H9 (cell line): Measurements from ENCODE around the gene SNED1. TPM values are rescaled to one million over a fixed set of nuclear protein-coding genes. Genes with fewer than 3 reads are reported as not detected.

Experiments used
- DNase-seq: peaks from one replicate; pipeline ENCODE4 v3.0.0-alpha.2; 2017
- H2AFZ ChIP-seq: one replicate; pipeline ENCODE4 v1.6.1; 2013; ENCODE audit warnings: mild to moderate bottlenecking, low read length, control low read depth, moderate library complexity
- H2AK5ac ChIP-seq: 2 replicates; pipeline ENCODE4 v1.6.1; 2013; ENCODE audit warnings: low read length, control low read depth, mixed read lengths; ENCODE audit not compliant: insufficient read length
- H2BK120ac ChIP-seq: one replicate; pipeline ENCODE4 v1.6.1; 2013; ENCODE audit warnings: low read depth, mild to moderate bottlenecking, low read length, control low read depth, inconsistent platforms; ENCODE audit not compliant: poor library complexity, severe bottlenecking
- H2BK12ac ChIP-seq: 2 replicates; pipeline ENCODE4 v1.6.1; 2013; ENCODE audit warnings: low read length, control low read depth, mixed read lengths, low read depth; ENCODE audit not compliant: insufficient read length
- H2BK15ac ChIP-seq: 2 replicates; pipeline ENCODE4 v1.6.1; 2013; ENCODE audit warnings: low read depth, low read length, control low read depth
- H2BK20ac ChIP-seq: one replicate; pipeline ENCODE4 v1.6.1; 2013; ENCODE audit warnings: low read depth, mild to moderate bottlenecking, low read length, control low read depth, inconsistent platforms; ENCODE audit not compliant: poor library complexity, severe bottlenecking
- H2BK5ac ChIP-seq: 2 replicates; pipeline ENCODE4 v1.6.1; 2013; ENCODE audit warnings: low read length, control low read depth, mixed read lengths; ENCODE audit not compliant: insufficient read length
- H3K14ac ChIP-seq: 2 replicates; pipeline ENCODE4 v1.6.1; 2013; ENCODE audit warnings: low read length, control low read depth; ENCODE audit not compliant: insufficient read depth
- H3K18ac ChIP-seq: 2 replicates; pipeline ENCODE4 v1.6.1; 2013; ENCODE audit warnings: low read depth, mild to moderate bottlenecking, mixed read lengths, low read length, control low read depth; ENCODE audit not compliant: insufficient read length
- H3K23ac ChIP-seq: 2 replicates; pipeline ENCODE4 v1.6.1; 2013; ENCODE audit warnings: low read length, control low read depth, mixed read lengths, low read depth; ENCODE audit not compliant: insufficient read length
- H3K23me2 ChIP-seq: 2 replicates; pipeline ENCODE4 v1.6.1; 2013; ENCODE audit warnings: low read depth, mild to moderate bottlenecking, mixed read lengths, low read length, control low read depth; ENCODE audit not compliant: insufficient read length, poor library complexity, severe bottlenecking
- H3K27ac ChIP-seq: 2 replicates; pipeline ENCODE4 v1.5.1; 2013; ENCODE audit warnings: low read length, control low read depth, mixed read lengths, low read depth; ENCODE audit not compliant: insufficient read length
- H3K27me3 ChIP-seq: 2 replicates; pipeline ENCODE4 v1.6.1; 2013; ENCODE audit warnings: low read length, control low read depth, inconsistent platforms; ENCODE audit not compliant: insufficient read depth
- H3K4ac ChIP-seq: 2 replicates; pipeline ENCODE4 v1.6.1; 2013; ENCODE audit warnings: low read depth, mild to moderate bottlenecking, control low read depth, inconsistent platforms, low read length, moderate library complexity
- H3K4me1 ChIP-seq: 2 replicates; pipeline ENCODE4 v1.6.1; 2013; ENCODE audit warnings: low read length, control low read depth, inconsistent platforms; ENCODE audit not compliant: insufficient read depth
- H3K4me2 ChIP-seq: 2 replicates; pipeline ENCODE4 v1.6.1; 2013; ENCODE audit warnings: low read length, control low read depth, mixed read lengths; ENCODE audit not compliant: insufficient read length, insufficient read depth
- H3K56ac ChIP-seq: 2 replicates; pipeline ENCODE4 v1.6.1; 2013; ENCODE audit warnings: low read depth, mild to moderate bottlenecking, mixed read lengths, low read length, control low read depth; ENCODE audit not compliant: insufficient read length
- H3K79me1 ChIP-seq: 2 replicates; pipeline ENCODE4 v1.6.1; 2013; ENCODE audit warnings: low read depth, mild to moderate bottlenecking, moderate library complexity, low read length, control low read depth, inconsistent platforms; ENCODE audit not compliant: insufficient read depth, poor library complexity, severe bottlenecking
- H3K79me2 ChIP-seq: 2 replicates; pipeline ENCODE4 v1.6.1; 2013; ENCODE audit warnings: low read length, control low read depth, inconsistent platforms; ENCODE audit not compliant: insufficient read depth
- H3K9ac ChIP-seq: 2 replicates; pipeline ENCODE4 v1.6.1; 2013; ENCODE audit warnings: low read length, control low read depth, mixed read lengths; ENCODE audit not compliant: insufficient read length; ENCODE audit errors: extremely low read depth
- H3K9me3 ChIP-seq: one replicate; pipeline ENCODE4 v1.6.1; 2013; ENCODE audit warnings: low read depth, low read length, inconsistent platforms; ENCODE audit not compliant: control insufficient read depth
- H3T11ph ChIP-seq: one replicate; pipeline ENCODE4 v1.6.1; 2013; ENCODE audit warnings: mild to moderate bottlenecking, low read length, control low read depth, inconsistent platforms
- H4K20me1 ChIP-seq: one replicate; pipeline ENCODE4 v1.6.1; 2013; ENCODE audit not compliant: control insufficient read depth, insufficient read length, insufficient read depth
- H4K5ac ChIP-seq: 2 replicates; pipeline ENCODE4 v1.6.1; 2013; ENCODE audit warnings: low read depth, mild to moderate bottlenecking, mixed read lengths, low read length, control low read depth; ENCODE audit not compliant: insufficient read length
- H4K8ac ChIP-seq: replicated peaks from 2 replicates; pipeline ENCODE4 v1.6.1; 2013; ENCODE audit warnings: low read length, control low read depth, mixed read lengths, low read depth; ENCODE audit not compliant: insufficient read length
- H4K91ac ChIP-seq: 2 replicates; pipeline ENCODE4 v1.6.1; 2013; ENCODE audit warnings: low read depth, mild to moderate bottlenecking, moderate library complexity, mixed read lengths, low read length, control low read depth; ENCODE audit not compliant: insufficient read length
- H3K27ac Mint-ChIP-seq, 3 experiments: 2 replicates in 2 of 3; 3 replicates in 1 of 3; pipeline ENCODE4 v1.8.0; 2020 to 2021; ENCODE audit warnings: mixed read lengths in 3 of 3, mild to moderate bottlenecking in 1 of 3, moderate library complexity in 1 of 3
- H3K27me3 Mint-ChIP-seq: 2 replicates; pipeline ENCODE4 v1.8.0; 2021; ENCODE audit warnings: low read depth, mild to moderate bottlenecking, moderate library complexity, mixed read lengths
- H3K36me3 Mint-ChIP-seq, 3 experiments: 2 replicates in 2 of 3; 3 replicates in 1 of 3; pipeline ENCODE4 v1.8.0; 2020 to 2021; ENCODE audit warnings: low read depth in 3 of 3, mixed read lengths in 3 of 3; ENCODE audit not compliant: insufficient read depth in 1 of 3
- H3K4me1 Mint-ChIP-seq, 2 experiments: 2 replicates each; pipeline ENCODE4 v1.8.0; 2020; ENCODE audit warnings: mixed read lengths in 2 of 2
- H3K4me3 Mint-ChIP-seq, 2 experiments: 2 replicates in 1 of 2; 3 replicates in 1 of 2; pipeline ENCODE4 v1.8.0; 2020 to 2021; ENCODE audit warnings: mild to moderate bottlenecking in 2 of 2, mixed read lengths in 2 of 2, moderate library complexity in 1 of 2
- H3K9me3 Mint-ChIP-seq, 2 experiments: 2 replicates in 1 of 2; 3 replicates in 1 of 2; pipeline ENCODE4 v1.8.0; 2020; ENCODE audit warnings: mild to moderate bottlenecking in 2 of 2, mixed read lengths in 2 of 2, moderate library complexity in 1 of 2
- WGBS: extraction: QIAGEN DNeasy Blood & Tissue Kit; methylation state at CpG from one replicate; pipeline ENCODE4 v1.1.7; 2013; ENCODE audit warnings: missing lambda C conversion rate, low lambda C conversion rate, mixed read lengths; ENCODE audit not compliant: insufficient read length; ENCODE audit errors: extremely low coverage; 5-methylcytosine and 5-hydroxymethylcytosine counted together
- total RNA-seq: library from RNA; stranded (reverse); gene quantifications from 2 replicates; pipeline ENCODE4 v1.2.1, GENCODE V29; 2021
- TF ChIP-seq, protein P1 (sequence below): fragments of 200-600 bp; sonication (generic); conservative IDR thresholded peaks from 3 replicates; pipeline ENCODE4 v1.8.0; 2021; ENCODE audit warnings: antibody characterized with exemption, mild to moderate bottlenecking

Gene SNED1
- total RNA-seq, 1 experiment from 2014 or later, result 2.5 TPM

DNA sequence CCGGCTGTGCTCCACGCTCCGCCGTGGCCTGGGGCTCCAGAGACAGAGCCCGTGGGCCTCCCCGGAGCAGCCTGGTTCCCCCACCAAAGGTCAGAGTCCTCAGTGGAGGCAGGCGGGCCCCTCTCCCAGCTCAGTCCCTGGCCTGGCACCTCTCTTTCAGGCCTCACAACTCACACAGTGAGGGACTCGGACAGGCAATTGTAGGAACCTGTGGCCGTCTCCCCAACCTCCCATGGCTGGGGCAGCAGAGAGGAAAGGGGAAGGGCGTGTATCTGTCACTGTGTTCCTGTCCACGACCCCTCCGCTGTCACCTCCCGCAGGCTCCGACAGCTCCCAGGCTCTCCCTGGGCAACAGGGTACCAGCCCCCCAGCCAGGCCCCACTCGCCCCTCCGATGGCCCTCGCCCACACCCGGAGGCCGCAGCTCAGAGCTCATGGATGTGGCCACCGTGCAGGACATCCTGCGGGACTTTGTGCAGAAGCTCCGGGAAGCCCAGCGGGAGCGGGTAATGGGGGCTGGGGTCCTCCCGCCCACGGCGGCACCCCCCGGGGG is 32.4 kb upstream of the SNED1 start:
- H3K9ac ChIP-seq, result no peak overlapping the region
- no peaks in the 10 kb centered on the region for H3K27me3 Mint-ChIP-seq
- H2AK5ac ChIP-seq, result no peak overlapping the region
- H3K23ac ChIP-seq, result no peak overlapping the region
- H2BK120ac ChIP-seq, result no peak overlapping the region
- no peak overlapping the region for H2BK20ac ChIP-seq
- H3K4ac ChIP-seq, result no peak overlapping the region
- H4K5ac ChIP-seq, result no peak overlapping the region
- H3K18ac ChIP-seq, result no peak overlapping the region
- no peaks in the 10 kb centered on the region; the same call in 1 of the 2 replicates for H3K4me1 ChIP-seq
- H3K23me2 ChIP-seq, result no peaks in the 10 kb centered on the region
- H3K9me3 Mint-ChIP-seq, result no peaks in the 10 kb centered on the region
- no peaks in the 10 kb centered on the region for H3K79me2 ChIP-seq
- no peak overlapping the region for H3K4me2 ChIP-seq
- TF ChIP-seq, protein P1, sequence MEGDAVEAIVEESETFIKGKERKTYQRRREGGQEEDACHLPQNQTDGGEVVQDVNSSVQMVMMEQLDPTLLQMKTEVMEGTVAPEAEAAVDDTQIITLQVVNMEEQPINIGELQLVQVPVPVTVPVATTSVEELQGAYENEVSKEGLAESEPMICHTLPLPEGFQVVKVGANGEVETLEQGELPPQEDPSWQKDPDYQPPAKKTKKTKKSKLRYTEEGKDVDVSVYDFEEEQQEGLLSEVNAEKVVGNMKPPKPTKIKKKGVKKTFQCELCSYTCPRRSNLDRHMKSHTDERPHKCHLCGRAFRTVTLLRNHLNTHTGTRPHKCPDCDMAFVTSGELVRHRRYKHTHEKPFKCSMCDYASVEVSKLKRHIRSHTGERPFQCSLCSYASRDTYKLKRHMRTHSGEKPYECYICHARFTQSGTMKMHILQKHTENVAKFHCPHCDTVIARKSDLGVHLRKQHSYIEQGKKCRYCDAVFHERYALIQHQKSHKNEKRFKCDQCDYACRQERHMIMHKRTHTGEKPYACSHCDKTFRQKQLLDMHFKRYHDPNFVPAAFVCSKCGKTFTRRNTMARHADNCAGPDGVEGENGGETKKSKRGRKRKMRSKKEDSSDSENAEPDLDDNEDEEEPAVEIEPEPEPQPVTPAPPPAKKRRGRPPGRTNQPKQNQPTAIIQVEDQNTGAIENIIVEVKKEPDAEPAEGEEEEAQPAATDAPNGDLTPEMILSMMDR, result no peak
- peaks cover 3 to 4% of the 10 kb centered on the region in 2 experiments; a peak in 2 of 4 replicates for H3K4me1 Mint-ChIP-seq
- no peak overlapping the region for H3T11ph ChIP-seq
- H3K27me3 ChIP-seq, result no peaks in the 10 kb centered on the region
- no peaks in the 10 kb centered on the region for H3K9me3 ChIP-seq
- H4K20me1 ChIP-seq, result no peaks in the 10 kb centered on the region
- H2BK12ac ChIP-seq, result no peak overlapping the region
- no peak overlapping the region for H4K8ac ChIP-seq
- no CpG with 5 or more reads among the region's 28 CpGs for WGBS
- no peak overlapping the region for H3K27ac ChIP-seq
- H2AFZ ChIP-seq, result no peak overlapping the region
- no peak overlapping the region for H3K4me3 Mint-ChIP-seq
- no peak overlapping the region for H3K27ac Mint-ChIP-seq
- no peak overlapping the region for H2BK5ac ChIP-seq
- no peak overlapping the region for H2BK15ac ChIP-seq
- no peaks in the 10 kb centered on the region; a peak in 1 of 7 replicates for H3K36me3 Mint-ChIP-seq
- H3K56ac ChIP-seq, result no peak overlapping the region
- no peak for DNase-seq
- no peak overlapping the region for H3K14ac ChIP-seq
- H4K91ac ChIP-seq, result no peak overlapping the region
- H3K79me1 ChIP-seq, result no peaks in the 10 kb centered on the region
